ENCODE results near the gene ATP8B1. TPM values are rescaled to one million over a fixed set of nuclear protein-coding genes. Genes with fewer than 3 reads are reported as not detected.
A peak's percentile ranks its signal among the peaks of the same experiment; 100 is the strongest.

The ATP8B1 gene
- total RNA-seq, 2 experiments from 2014 or later, result 0.18 to 0.38 TPM

GRCh38 chr18:57801761-57802212, 1.3 kb downstream of the ATP8B1 start:
- POLR2A ChIA-PET, result interaction anchor here (1.2 to 1.5 kb wide), 2 partner anchors 14 to 172 kb away, joined by 3 read pairs; no protein-coding TSS in a partner anchor
- CTCF ChIA-PET, result no interaction called here
- no peak for TF ChIP-seq CTCF (IDR thresholded peaks at IDR 0.05)
- H3K9me3 Mint-ChIP-seq, result no peaks in the 10 kb centered on the region
- no peak overlapping the region for H3K27ac Mint-ChIP-seq
- DNase-seq (peak; percentile 37), ATAC-seq (peak; percentile 32)
- H3K4me1 Mint-ChIP-seq (ENCODE audit: low read depth), result peaks cover 20% of the 10 kb centered on the region
- H3K27me3 Mint-ChIP-seq, result peaks cover 51% of the 10 kb centered on the region
- peak overlapping the region; percentile 75 for H3K4me3 Mint-ChIP-seq
- no peaks in the 10 kb centered on the region for H3K36me3 Mint-ChIP-seq (ENCODE audit: low read depth)
- intact Hi-C loops (cut with micrococcal nuclease), result loop anchor here (5.0 kb wide), 1 partner anchor 226 kb away; no protein-coding TSS in a partner anchor

- DNase-seq (no peak), ATAC-seq (no peak)
- TF ChIP-seq CTCF (IDR thresholded peaks at IDR 0.05), result no peak
- Mint-ChIP-seq H3K9me3 (no peaks in the 10 kb centered on the region), H3K27me3 (peaks cover 52% of the 10 kb centered on the region), H3K27ac (no peak overlapping the region), H3K4me3 (peak overlapping the region; percentile 75), H3K36me3 (ENCODE audit: low read depth) (no peaks in the 10 kb centered on the region), H3K4me1 (ENCODE audit: low read depth) (peaks cover 20% of the 10 kb centered on the region)
- CTCF ChIA-PET, result no interaction called here
- POLR2A ChIA-PET, result interaction anchor here (1.5 kb wide), 1 partner anchor 13 kb away, joined by 3 read pairs; no protein-coding TSS in a partner anchor
- intact Hi-C loops (cut with micrococcal nuclease), result loop anchor here (5.0 kb wide), 1 partner anchor 226 kb away; no protein-coding TSS in a partner anchor
These were observed 1.8 kb downstream of the ATP8B1 start for GRCh38 chr18:57801325-57801724.

- ATAC-seq (no peak), DNase-seq (no peak)
- peaks cover 20% of the 10 kb centered on the region for H3K4me1 Mint-ChIP-seq (ENCODE audit: low read depth)
- H3K27ac Mint-ChIP-seq, result no peak overlapping the region
- no peaks in the 10 kb centered on the region for H3K36me3 Mint-ChIP-seq (ENCODE audit: low read depth)
- POLR2A ChIA-PET, result no interaction called here
- peaks cover 3% of the 10 kb centered on the region for H3K9me3 Mint-ChIP-seq
- H3K4me3 Mint-ChIP-seq, result no peak overlapping the region
- no peak for TF ChIP-seq CTCF (IDR thresholded peaks at IDR 0.05)
- CTCF ChIA-PET, result no interaction called here
- H3K27me3 Mint-ChIP-seq, result peaks cover 46% of the 10 kb centered on the region
- intact Hi-C loops (cut with micrococcal nuclease), result no loop called here
These were observed 4.3 kb downstream of the ATP8B1 start for GRCh38 chr18:57798713-57799373.

GRCh38 chr18:57797209-57797651, 5.9 kb downstream of the ATP8B1 start:
- DNase-seq (peak; percentile 17), ATAC-seq (peak; percentile 25)
- H3K36me3 Mint-ChIP-seq (ENCODE audit: low read depth), result no peaks in the 10 kb centered on the region
- peaks cover 3% of the 10 kb centered on the region for H3K9me3 Mint-ChIP-seq
- CTCF ChIA-PET, result interaction anchor here (1.3 kb wide), 1 partner anchor 324 kb away, joined by 3 read pairs; no protein-coding TSS in a partner anchor
- POLR2A ChIA-PET, result no interaction called here
- intact Hi-C loops (cut with micrococcal nuclease), result no loop called here
- H3K27me3 Mint-ChIP-seq, result peaks cover 48% of the 10 kb centered on the region
- no peak for TF ChIP-seq CTCF (IDR thresholded peaks at IDR 0.05)
- peaks cover 18% of the 10 kb centered on the region for H3K4me1 Mint-ChIP-seq (ENCODE audit: low read depth)
- H3K4me3 Mint-ChIP-seq, result no peak overlapping the region
- H3K27ac Mint-ChIP-seq, result no peak overlapping the region

GRCh38 chr18:57794951-57795728, 8.0 kb downstream of the ATP8B1 start:
- no peaks in the 10 kb centered on the region for H3K36me3 Mint-ChIP-seq (ENCODE audit: low read depth)

More at GRCh38 chr18:57794951-57795728, 8.0 kb downstream of the ATP8B1 start:
- H3K9me3 Mint-ChIP-seq, result peaks cover 3% of the 10 kb centered on the region
- ChIA-PET CTCF (no interaction called here), POLR2A (no interaction called here)
- no peak overlapping the region for H3K4me3 Mint-ChIP-seq
- no peak for ATAC-seq
- no peak for DNase-seq
- peaks cover 30% of the 10 kb centered on the region for H3K27me3 Mint-ChIP-seq
- intact Hi-C loops (cut with micrococcal nuclease), result no loop called here
- peaks cover 8% of the 10 kb centered on the region for H3K4me1 Mint-ChIP-seq (ENCODE audit: low read depth)
- TF ChIP-seq CTCF (IDR thresholded peaks at IDR 0.05), result no peak
- no peak overlapping the region for H3K27ac Mint-ChIP-seq

All from activated CD8-positive, alpha-beta T cell treated with anti-CD3 and anti-CD28 coated beads for 36 hours (primary cell).